ENCODE results near the gene PRPF38B.

Gene PRPF38B

DNA sequence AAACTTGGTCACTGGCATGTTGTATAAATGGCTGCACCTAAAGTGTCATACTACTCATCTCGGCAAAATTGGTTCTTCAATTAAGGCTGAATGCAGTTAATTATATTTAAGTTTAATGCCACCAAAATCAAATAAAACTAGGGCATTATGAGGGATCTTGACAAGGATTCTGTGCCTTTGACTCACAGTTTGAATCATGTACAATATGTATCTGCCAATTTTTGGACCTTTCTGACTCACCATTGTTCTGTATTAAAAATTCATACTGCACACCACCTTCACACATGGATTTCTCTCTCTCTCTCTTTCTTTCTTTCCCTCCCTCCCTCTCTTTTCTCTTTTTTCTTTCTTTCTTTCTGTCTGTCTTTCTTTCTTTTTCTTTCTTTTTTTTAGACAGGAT is 40.3 kb downstream of the PRPF38B start:
- TF ChIP-seq POLR2AphosphoS5 (IDR thresholded peaks at IDR 0.05; ENCODE audit: low read depth, low read length) (no peak), FOXP2 (optimal IDR thresholded peaks at IDR 0.05; ENCODE audit: borderline replicate concordance, extremely low read depth, extremely low read length, insufficient read depth) (no peak), SIN3A (IDR thresholded peaks at IDR 0.05; ENCODE audit: borderline replicate concordance, insufficient read depth, low read length) (no peak), TAF1 (IDR thresholded peaks at IDR 0.05; ENCODE audit: borderline replicate concordance, insufficient read depth, low read length) (no peak)
- TF ChIP-seq, protein P1, sequence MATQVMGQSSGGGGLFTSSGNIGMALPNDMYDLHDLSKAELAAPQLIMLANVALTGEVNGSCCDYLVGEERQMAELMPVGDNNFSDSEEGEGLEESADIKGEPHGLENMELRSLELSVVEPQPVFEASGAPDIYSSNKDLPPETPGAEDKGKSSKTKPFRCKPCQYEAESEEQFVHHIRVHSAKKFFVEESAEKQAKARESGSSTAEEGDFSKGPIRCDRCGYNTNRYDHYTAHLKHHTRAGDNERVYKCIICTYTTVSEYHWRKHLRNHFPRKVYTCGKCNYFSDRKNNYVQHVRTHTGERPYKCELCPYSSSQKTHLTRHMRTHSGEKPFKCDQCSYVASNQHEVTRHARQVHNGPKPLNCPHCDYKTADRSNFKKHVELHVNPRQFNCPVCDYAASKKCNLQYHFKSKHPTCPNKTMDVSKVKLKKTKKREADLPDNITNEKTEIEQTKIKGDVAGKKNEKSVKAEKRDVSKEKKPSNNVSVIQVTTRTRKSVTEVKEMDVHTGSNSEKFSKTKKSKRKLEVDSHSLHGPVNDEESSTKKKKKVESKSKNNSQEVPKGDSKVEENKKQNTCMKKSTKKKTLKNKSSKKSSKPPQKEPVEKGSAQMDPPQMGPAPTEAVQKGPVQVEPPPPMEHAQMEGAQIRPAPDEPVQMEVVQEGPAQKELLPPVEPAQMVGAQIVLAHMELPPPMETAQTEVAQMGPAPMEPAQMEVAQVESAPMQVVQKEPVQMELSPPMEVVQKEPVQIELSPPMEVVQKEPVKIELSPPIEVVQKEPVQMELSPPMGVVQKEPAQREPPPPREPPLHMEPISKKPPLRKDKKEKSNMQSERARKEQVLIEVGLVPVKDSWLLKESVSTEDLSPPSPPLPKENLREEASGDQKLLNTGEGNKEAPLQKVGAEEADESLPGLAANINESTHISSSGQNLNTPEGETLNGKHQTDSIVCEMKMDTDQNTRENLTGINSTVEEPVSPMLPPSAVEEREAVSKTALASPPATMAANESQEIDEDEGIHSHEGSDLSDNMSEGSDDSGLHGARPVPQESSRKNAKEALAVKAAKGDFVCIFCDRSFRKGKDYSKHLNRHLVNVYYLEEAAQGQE (IDR thresholded peaks at IDR 0.05; ENCODE audit: insufficient read depth in 1 of 2, low read depth in 2 of 2, low read length in 2 of 2) = no peak

DNA sequence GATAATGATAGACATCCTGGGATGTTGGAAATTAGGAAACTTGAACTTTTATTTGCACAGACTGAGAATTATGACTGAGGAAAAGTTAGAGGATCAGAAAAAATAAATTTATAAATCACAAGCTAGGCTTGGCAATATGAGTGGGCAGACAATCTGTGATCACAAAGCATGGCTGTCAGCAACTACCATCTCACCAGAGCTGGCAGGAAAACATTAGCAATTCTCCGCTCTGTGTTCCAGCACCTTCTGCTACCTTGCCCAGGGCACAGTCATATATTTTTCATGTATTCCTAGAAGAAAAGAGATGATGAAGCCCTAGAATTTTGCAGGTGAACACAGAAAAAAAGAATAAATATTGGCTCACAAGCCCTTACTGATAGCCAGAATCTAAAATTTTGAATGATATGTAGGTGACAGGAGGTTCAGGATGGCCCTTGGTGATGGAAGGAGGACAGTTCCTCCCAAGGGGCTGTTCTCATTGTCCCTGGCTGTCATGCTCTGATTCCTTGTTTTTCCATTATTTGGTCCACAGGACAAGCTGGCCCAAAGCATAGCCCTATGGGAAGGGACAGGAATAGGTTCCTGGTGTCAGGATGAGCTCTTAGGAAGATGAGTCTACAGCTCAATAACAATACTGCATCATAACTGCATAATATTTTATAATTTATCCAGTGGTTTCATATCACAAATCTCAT is 42.2 kb downstream of the PRPF38B start:
- no peak for TF ChIP-seq FOXP2 (optimal IDR thresholded peaks at IDR 0.05; ENCODE audit: borderline replicate concordance, extremely low read depth, extremely low read length, insufficient read depth)
- TF ChIP-seq, protein P1 (IDR thresholded peaks at IDR 0.05; ENCODE audit: insufficient read depth in 1 of 2, low read depth in 2 of 2, low read length in 2 of 2) = no peak
- TF ChIP-seq POLR2AphosphoS5 (IDR thresholded peaks at IDR 0.05; ENCODE audit: low read depth, low read length) = no peak
- no peak for TF ChIP-seq TAF1 (IDR thresholded peaks at IDR 0.05; ENCODE audit: borderline replicate concordance, insufficient read depth, low read length)

DNA sequence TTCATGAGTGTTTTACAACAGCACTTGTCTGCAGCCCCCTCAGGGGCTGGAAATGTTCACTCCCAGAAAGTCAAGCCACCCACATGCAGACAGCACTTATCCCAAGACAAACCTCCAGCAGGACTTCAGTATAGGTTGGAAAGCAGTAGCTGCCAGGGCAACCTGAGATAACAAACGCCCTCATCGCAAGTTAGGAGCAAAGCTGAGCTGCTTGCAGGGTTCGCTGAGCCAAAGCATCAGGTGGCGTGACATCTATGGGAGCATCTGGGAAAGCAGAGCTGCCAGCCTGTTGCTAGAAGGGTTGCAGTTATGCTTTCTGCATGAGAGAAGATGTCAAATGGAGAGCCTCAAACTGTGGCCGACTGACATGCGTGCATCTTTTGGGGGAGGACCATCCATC is 50.1 kb downstream of the PRPF38B start:
- no peak for TF ChIP-seq TAF1 (IDR thresholded peaks at IDR 0.05; ENCODE audit: borderline replicate concordance, insufficient read depth, low read length)

DNA sequence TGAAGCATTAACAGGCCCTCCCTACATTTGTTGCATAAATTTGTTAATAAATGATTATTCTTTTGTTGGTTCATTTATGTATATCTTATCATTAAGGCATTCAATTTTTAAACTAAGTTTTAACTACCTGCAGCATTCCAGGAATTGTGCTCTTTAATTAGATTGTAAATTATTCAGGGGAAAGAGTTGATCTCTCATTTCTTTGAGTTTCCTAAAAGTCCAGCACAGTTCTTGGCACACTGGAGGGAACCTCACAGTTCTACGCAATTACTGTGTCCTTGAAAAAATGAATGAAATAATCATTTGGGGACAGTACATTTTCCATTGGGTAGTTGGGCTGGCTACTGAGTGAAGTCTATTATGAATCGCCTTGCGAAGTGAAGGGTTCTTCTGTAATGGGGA is 53.9 kb downstream of the PRPF38B start:
- TF ChIP-seq FOXP2 (optimal IDR thresholded peaks at IDR 0.05; ENCODE audit: borderline replicate concordance, extremely low read depth, extremely low read length, insufficient read depth) (no peak), POLR2AphosphoS5 (IDR thresholded peaks at IDR 0.05; ENCODE audit: low read depth, low read length) (no peak), TAF1 (IDR thresholded peaks at IDR 0.05; ENCODE audit: borderline replicate concordance, insufficient read depth, low read length) (no peak), SIN3A (IDR thresholded peaks at IDR 0.05; ENCODE audit: borderline replicate concordance, insufficient read depth, low read length) (no peak)
- TF ChIP-seq, protein P1 (IDR thresholded peaks at IDR 0.05; ENCODE audit: insufficient read depth in 1 of 2, low read depth in 2 of 2, low read length in 2 of 2) = no peak

DNA sequence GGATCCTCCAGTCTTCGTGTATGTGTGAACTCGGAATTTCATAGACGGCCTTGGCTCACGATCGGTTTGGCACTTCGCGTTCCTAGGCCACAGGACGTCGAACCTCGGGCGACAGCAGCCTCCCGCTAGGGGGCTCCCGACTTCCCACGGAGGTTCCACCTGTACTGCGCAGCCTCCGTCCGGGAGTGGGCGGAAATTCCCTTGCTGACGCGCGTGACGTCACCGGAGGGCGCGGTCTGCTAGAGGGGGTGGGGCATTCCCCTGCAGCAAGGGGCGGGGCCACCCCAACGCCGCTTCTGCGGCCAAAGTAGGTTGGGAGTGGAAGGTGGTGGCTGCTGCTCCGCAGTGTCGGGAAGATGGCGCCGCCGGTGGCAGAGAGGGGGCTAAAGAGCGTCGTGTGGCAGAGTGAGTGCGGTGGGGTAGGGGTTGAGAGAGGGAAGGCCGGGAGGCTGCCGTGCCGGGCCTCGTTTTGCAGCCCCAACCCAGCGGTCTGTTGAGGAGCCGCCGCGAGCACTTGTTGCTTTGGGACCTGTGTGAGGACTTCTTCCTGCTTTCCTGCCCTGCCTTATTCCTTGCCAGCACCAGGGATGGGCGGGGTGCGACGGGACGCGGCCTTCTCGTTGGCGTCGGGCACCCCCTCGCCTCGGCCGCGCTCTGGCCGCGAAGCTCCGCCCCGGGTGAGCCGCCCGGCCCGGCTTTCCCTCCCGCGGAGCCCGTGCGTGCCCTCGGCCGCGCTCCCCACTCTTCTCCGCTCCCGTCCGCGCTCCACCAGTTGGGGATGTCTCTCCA is 54.5 kb downstream of the PRPF38B start, which contains the start of gene STXBP3:
STXBP3 (plus strand) TSS at position 293 of the 789 bp plus-strand sequence; CDS start at position 357, 64 bp downstream.
- TF ChIP-seq FOXP2 (optimal IDR thresholded peaks at IDR 0.05; ENCODE audit: borderline replicate concordance, extremely low read depth, extremely low read length, insufficient read depth) = peak; percentile 97
- peak; percentile 81 for TF ChIP-seq TAF1 (IDR thresholded peaks at IDR 0.05; ENCODE audit: borderline replicate concordance, insufficient read depth, low read length)
- TF ChIP-seq, protein P1 (IDR thresholded peaks at IDR 0.05; ENCODE audit: insufficient read depth in 1 of 2, low read depth in 2 of 2, low read length in 2 of 2) = no peak
- TF ChIP-seq SIN3A (IDR thresholded peaks at IDR 0.05; ENCODE audit: borderline replicate concordance, insufficient read depth, low read length) = peak; percentile 6; the same call in 1 of the 2 replicates
- peak; percentile 93 for TF ChIP-seq POLR2AphosphoS5 (IDR thresholded peaks at IDR 0.05; ENCODE audit: low read depth, low read length)
